GM19438 (cell line): Measurements from ENCODE around the gene GET4.
"Not testable (repeated sequence)": the region's sequence is repeated elsewhere in the genome, so short reads cannot be mapped to it uniquely, and the experiment has no call there.

Experiments used
- ATAC-seq: cut with Tn5 transposase; IDR thresholded peaks from one replicate; pipeline ENCODE4 v1.9.1; 2021; ENCODE audit warnings: low read depth; ENCODE audit not compliant: unreplicated experiment

Gene GET4

DNA sequence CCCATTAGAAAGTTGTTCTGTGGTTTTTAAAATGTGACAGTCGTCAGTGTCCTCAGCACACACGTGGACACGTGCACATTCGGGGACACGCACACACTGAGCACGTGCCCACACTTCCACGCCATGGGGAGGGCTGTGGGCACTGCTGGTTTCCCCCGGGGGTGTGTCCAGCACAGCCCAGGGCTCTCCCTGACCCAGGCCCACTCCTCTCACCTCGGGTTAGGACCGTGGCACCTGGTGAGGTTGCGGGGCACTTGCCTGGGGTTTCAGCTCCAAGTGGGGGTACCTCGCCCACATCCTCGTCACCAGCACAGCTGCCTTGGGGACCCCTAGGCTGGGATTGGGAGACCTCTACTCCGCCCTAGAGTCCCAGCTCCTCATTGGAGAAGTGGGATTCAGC lies 20.7 kb downstream of the GET4 start:
- no peak for ATAC-seq

DNA sequence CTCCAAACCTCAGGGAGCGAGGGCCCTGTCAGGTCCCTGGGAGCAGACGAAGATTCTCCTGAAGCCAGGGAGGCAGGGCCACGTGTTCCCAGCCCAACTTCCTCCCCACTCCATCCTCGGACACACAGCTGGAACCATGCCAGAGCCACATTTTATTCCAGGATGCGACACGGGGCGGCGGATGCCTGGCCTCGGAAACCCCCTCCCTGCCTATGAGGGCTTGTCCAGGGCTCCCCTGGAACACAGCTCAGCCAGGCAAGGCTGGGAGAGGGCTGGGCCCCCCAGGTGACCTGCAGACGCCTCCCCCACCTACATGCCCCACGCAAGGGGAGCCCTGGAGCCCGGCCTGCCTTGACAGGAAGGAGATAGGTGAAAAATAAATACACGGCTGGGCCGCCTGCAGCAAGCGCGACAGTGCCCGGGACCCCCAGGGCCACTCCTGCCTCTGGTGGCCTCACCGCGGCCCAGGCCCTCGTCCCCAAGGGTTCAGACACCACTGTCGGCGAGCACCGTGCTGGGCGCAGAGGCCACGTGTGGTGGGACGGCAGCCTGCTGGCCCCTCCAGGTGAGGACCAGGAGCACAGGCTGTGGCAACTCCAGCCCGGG lies 21.5 kb downstream of the GET4 start:
- ATAC-seq: no peak

DNA sequence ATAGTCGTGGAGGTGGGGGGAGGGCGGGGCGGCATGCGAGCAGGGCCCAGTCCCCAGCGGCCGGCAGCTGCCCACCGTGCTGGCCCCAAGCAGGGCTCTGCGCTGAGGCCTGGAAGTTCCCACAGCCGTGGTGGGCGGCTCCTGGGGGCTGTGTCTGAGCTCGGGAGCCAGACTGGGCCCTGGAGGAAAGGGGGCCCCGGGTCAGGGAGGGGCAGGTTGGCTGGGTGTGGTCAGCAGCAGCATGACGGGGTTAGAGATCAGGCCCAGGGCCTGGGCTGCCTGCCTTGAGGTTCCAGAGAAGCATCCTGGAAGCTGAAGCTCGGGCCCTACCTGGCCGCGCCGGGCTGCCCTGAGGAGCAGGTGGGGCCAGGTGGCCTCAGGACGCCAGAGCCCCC lies 22.1 kb downstream of the GET4 start:
- no peak for ATAC-seq

DNA sequence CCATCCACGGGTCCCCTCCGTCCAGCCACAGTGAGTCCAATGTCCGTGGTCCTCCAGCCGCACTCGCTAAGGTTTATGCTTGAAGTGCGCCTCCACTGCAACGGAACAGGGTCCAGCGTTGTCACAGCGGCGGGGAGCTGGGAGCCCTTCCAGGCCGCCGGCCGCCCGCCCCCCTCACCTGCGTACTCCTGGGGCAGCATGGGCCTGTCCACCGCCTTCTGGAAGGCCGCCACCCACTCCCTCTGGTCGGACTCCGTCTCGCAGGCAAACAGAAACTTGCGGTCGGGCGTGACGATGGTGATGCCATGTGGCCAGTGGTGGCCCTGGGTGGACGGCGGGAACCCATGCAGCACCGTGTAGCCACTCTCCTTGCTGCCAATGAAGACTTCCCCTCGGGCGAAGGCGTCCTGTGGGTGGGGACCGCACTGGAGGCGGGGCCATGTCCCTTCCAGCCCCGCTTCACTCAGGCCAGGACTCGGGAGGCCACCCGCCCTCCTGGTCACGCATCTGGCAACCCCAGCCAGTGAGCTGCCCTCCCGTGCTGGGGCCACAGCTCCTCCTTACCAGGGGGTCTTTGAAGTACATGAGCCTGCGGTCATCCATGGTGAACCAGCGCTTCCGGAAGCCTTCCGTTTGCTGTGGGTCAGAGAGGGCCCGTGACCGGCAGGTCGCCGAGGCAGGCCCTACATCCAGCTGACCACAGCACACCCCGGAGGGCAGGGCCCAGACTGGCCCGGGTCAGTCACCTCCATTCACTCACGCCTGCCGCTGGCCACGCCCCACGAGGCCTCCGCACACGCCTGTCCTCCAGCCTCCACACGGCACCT lies 22.7 kb downstream of the GET4 start:
- ATAC-seq: no peak

DNA sequence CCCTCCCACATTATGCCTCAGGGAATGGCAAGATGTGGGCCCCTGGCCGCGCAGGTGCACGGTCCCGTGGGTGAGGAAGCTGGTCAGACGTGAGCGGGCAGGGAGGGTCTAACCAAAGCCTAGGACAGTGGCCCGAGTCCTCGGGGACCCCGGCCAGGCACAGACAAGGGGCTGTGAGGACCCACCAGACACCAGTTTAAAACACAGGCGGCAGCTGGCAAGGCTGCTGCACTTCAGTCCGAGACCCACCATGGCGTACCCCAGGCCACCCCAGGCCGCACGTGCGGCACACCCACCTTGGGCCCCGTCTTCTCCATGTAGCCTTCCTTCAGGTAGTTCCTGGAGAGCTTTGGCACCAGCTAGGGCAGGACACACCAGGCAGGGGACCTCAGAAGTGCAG lies 23.5 kb downstream of the GET4 start:
- ATAC-seq: no peak

DNA sequence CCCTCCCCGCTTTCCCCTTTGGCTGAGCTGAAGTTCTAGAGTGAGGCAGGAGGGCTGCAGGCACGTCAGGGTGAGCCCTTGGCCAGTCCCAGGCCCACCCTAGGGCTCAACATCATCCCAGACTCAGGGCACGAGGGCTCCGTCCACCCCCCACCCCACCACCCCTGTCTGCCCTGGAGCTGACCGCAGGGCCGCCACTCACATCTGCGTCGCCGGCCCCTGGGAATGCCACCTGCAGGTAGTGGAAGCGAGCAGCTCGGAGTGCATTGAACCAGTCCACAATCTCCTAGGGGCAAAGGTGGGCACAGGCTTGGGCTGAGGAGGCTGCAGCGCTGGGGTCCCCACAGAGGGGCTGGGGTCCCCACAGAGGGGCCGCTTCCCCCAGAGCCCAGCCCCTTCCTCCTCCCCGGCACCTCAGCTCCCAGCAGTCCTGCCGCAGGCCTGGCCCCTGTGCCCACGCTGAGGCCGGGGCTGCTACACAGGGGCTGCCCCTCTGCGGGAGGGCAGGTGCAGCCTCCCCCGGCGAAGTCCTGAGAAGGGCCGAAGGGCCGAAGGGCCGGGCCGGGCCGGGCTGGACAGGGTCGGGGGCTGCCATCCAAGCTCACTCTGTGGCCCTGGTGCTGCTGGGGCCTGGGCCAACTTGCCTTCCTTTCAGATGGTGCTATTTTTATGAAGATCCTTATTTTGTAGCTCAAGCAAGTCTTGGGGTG lies 24.1 kb downstream of the GET4 start:
- ATAC-seq: no peak

DNA sequence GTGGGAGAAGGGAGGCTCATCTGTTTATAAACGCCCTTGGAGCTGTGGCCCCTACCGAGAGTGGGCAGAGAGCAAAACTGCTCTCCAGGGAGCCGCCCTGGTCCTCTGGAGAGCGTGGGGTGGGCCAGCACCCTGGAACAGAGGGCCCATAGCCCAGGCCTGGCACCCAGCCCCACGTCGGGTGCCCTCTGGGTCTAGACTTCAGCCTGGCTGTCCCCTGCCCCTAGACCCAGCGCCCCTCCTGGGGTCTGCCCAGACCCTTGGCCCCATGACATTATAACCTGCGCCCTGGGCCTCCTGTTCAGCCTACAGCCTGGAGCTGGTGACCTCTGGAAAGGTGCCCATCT lies 24.7 kb downstream of the GET4 start:
- ATAC-seq: no peak

DNA sequence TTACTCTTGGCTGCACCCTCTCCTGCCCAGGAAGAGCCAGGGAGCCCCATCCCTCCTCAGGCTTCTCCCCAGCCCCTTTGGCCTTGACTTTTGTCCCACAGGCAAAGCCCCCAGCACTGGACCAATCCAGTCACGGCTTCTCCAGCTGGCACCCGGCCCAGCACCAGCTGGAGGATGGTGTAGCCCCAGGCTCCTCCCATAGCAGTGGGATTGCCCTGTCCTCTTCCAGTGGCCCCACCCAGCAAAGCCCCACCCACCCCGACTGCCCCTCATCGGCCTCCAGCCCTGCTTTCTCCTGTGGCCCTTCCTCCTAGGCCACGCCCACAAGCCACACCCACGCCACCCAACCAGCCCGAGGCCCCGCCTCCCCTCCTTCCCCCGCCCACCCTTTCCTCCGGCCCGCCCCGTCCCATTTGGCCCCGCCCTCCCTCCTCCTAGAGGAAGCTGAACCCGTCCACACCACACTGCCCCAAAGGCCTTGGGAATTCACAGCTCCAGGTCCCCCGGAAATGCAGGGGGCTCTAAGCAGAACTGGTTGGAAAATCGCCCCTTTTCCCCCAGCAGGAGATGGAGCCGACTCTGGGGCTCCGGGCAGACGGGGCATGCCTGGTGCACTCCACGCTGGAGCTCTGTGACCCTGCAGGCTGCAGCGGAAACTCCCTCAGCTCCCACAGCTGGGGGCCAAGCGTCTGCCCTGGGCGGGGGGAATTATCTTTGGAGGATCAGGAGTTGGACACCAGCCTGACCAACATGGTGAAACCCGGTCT lies 25.2 kb downstream of the GET4 start:
- ATAC-seq: no peak

DNA sequence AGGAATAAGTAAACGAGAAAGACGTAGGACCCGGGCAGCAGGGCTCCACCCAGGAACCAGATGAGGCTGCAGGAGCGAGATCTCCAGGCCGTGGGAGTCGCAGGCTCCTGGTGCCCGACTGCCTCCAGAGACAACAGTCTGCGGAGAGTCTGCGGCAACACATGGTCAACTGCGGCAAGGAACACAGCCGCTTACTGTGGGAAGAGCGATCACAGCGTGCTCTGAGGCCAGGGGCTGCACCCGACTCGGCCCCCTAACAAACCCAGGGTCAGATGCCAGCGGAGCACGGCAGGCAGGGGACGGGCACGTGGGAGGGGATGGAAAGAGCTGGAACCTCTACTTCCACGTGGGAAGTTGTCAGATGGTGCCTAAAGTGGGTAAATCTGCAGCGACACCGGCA lies 26.6 kb downstream of the GET4 start:
- ATAC-seq: no peak

DNA sequence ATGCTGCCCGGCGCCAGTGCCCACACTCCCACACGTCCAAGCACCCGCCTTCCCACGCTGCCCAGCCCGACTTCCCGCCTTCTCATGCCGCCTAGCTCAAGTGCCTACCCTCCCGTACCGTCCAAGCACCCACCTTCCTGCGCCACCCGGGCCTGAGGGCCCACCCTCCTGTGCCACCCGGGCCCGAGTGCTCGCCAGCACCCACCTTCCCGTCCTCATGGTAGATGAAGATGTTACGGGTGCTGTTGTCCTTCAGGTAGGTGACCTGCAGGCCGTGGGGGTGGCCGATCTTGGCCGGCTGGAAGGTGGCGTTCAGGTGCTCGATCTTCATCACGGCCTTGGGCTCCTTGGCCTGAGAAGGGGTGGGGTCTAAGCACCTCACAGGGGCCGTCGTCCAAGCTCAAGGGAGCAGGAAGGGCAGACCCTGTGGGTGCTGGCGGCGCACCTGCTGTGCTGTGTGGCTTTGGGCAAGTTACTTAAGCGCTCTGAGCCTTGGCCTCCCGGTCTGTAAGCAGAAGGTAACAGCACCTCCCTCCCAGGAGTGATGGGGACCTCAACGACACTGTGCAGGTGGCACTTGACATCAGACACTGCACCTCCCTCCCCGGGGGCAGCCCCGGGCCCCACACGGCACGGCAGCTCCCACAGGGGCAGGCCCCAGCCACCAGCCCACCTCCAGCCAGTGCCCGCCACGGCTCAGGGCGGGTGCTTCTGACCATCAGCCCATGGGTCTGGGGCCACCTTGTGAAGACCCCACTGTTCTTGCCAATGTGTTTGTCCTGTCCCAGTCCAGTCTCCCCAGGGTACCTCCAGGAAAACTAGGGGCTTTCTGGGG lies 27.8 kb downstream of the GET4 start:
- ATAC-seq: no peak

DNA sequence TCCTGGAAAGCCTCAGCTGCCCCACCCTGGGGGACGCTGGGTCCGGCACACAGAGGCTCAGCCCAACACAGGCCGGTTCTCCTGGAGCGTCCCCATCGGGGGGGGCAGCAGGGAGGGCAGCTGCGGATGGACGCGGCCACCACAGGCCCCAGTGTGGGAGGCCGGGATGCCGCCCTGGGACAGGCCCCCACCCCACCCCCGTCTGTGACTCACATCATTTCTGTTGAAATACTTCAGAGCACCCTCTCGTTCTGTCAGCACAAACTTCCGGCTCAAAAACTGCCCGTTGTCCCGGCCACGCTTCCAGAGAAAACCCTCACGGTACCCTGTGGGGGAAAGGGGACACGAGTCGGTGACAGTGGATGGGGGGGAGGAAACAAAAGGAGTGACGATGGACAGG lies 28.5 kb downstream of the GET4 start:
- ATAC-seq: no peak

DNA sequence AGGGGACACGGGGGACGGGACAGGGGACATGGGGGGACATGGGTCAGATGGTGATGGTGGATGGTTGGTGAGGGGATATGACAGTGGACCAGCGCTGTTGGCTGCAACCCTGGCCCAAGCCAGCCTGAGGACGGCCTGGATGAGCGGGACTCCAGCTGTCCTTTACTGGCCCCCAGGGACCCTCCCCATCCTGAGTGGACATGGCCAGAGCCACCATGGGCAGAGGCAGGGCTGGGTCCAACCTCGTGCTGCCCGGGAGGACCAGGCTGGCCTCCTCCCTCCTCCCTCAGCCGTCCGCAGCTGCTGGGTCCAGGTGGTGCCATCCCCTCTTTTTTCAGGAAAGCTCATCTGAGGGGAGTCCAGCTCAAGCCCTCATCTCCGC lies 30.4 kb downstream of the GET4 start:
- ATAC-seq: no peak

DNA sequence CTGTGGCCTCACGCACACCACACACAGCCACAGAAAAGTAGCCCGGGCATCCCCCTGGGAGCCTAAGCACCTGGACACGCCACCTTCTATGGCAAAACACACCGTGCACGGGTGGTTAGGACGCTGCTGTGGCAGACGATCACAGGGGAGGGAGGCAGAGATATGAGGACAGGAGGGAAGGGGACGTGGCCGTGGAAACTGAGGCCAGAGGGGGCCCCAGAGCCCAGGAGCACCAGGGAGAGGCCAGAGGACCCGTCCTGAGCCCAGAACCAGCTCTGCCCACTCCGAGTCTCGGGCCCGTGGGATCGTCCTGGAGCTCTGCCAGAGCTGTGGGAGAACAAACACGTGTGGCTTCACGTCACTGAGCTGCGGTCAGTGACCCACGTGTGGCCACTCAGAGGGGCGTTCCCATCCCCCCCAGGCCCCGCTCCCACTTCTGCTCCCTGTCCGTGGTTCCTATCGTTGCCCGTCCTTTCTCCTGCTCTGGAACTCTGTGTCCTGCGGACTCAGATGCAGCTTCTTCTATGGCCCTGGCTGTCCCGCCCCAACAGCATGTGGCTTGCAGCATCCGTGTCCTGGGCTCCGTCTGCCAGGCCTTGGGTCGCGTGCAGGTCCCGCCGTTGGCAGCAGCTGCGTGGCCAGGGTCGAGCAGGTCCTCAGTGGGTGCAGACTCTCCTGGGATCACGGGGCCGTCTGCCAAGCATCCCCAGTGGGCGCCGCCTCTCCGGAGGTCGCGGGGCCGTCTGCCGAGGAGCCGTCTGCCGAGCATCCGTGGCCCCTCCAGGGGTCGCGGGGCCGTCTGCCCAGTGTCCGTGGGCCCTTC lies 31.0 kb downstream of the GET4 start:
- no peak for ATAC-seq

DNA sequence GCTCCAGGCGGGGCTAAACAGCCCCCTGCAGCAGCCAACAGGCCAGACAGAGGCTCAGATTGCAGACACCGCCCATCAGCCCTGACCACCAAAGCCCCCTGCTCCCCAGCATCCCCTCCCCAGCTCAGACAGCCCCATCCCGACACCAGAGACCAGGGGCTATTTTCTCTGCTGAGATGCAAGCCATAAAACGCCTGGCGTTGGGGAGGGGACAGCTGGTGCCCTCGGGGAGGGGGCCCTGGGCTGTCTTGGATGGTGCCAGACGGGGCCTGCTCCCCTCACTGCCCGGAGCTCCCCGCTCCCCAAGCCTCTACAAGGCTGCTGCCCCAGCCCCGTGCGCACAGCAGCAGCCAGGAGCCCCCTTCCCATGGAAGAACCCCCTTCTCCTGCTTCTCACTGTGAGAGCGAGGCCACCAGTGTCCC lies 31.8 kb downstream of the GET4 start:
- no peak for ATAC-seq

DNA sequence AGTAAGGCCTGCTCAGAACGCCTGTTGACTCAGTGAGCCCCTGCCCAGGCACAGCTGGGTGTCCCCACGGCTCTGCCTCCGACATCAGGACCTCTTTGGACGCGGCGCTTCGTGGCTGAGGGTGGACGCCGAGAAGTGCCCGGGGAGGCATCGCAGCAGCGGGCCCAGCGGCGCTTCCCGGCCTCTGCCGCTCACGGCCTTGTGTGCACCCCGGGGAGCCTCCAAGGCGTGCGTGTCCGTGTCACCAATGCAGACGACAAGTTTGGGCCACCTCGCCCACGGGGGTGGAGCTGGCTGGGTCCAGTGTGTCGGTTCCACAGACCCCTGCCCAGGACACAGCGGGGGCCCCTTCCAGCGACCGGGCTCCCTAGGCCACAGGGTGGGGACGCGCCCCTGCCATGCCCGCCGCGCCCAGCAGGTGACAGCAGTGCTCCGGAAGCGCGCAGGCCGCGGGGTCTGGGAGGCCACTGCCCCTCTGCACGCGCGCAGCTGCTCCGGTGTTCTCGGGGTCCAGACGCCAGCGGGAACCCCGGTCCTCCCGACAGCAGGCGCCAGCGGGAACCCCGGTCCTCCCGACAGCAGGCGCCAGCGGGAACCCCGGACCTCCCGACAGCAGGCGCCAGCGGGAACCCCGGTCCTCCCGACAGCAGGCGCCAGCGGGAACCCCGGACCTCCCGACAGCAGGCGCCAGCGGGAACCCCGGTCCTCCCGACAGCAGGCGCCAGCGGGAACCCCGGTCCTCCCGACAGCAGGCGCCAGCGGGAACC lies 32.4 kb downstream of the GET4 start:
- ATAC-seq: not testable (repeated sequence)

DNA sequence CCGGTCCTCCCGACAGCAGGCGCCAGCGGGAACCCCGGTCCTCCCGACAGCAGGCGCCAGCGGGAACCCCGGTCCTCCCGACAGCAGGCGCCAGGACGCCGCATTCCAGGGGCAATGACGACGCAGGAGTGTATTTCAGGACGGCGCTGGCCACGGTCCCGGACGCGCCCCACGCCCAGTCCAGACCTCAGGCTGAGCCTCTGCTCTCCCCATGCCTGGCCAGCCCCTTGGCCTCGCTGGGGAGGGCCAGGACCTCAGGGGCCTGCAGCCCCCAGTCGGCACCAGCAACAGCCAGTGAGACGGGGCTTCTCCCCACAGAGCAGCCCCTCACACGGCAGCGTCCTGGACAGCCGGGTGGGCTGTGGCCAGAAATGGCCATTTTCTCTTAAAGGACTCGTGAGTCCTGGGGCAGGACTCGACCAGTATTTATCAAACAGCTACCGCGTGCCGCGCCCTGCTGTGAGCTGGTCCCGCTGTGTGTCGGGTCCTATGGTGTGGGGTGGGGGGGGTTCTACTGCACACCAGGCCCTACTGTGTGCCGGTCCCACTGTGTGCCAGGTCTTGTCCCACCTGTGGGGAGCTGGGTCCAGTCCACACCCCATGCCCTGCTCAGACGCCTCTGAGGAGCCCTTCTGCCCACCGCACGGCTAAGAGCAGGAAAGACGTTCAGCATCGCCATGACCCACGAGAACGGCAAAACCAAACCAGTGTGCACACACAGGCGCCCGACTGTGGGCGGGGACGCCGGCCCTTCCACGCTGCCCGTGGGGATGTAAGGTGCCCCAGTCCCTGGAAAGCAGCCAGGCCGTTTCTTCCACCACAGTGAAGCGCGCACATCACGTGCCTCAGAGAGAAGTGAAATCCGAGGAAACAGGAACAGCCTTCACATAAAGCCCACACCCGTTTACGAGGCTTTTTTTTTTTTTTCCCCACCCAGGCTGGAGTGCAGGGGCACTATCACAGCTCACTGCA lies 33.3 kb downstream of the GET4 start:
- no peak for ATAC-seq

DNA sequence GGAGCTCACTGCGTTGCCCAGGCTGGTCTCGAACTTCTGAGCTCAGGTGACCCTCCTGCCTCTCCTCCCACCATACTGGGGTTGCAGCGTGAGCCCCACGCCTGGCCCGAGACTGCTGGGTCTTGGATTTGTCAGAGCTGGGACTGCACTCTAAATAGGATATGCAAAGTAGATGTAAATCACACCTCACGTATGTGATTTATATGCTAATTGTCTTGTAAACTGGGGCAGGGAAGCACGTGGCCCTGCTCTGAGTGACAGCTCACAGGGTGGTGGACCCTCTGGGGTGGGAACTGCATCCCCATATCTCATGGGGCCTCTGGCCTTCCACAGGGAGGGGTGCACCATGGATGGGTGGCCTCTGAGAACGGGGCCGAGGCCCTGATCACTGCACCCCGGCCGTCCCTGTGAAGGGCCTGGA lies 34.1 kb downstream of the GET4 start:
- no peak for ATAC-seq
